PC-3 (cell line): ENCODE data around the gene METTL6.

Source experiments
- EZH2 ChIP-seq: fragments of 300-600 bp; sonication (generic); IDR thresholded peaks from one replicate; pipeline ENCODE4 v1.6.1; 2017; ENCODE audit warnings: antibody characterized with exemption, mild to moderate bottlenecking, low read length; ENCODE audit not compliant: unreplicated experiment
- TF ChIP-seq, protein P1 (sequence below): fragments of 300-600 bp; sonication (generic); conservative IDR thresholded peaks from 2 replicates; pipeline ENCODE4 v1.5.1; 2017; ENCODE audit warnings: antibody characterized with exemption, low read depth, mild to moderate bottlenecking, low read length

DNA sequence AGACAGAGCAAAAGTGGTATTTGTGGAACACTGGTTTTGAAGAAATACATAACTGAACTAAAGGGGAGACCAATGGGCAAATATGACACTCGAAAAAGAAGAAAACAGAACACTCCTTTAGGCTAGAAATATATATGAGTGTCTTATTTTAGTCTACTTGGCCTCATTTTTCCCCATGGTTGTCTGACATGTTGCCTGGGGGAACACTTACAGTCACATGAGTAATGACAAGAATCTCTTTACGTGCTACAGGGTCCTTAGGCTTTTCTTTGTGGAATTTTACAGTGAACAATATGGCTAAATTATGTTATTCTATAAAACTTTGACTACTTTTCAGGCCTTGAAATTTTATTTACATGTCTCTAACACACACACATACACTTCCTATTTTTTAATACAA, 17.6 kb downstream of the METTL6 start:
- TF ChIP-seq, protein P1, sequence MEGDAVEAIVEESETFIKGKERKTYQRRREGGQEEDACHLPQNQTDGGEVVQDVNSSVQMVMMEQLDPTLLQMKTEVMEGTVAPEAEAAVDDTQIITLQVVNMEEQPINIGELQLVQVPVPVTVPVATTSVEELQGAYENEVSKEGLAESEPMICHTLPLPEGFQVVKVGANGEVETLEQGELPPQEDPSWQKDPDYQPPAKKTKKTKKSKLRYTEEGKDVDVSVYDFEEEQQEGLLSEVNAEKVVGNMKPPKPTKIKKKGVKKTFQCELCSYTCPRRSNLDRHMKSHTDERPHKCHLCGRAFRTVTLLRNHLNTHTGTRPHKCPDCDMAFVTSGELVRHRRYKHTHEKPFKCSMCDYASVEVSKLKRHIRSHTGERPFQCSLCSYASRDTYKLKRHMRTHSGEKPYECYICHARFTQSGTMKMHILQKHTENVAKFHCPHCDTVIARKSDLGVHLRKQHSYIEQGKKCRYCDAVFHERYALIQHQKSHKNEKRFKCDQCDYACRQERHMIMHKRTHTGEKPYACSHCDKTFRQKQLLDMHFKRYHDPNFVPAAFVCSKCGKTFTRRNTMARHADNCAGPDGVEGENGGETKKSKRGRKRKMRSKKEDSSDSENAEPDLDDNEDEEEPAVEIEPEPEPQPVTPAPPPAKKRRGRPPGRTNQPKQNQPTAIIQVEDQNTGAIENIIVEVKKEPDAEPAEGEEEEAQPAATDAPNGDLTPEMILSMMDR: no peak
- TF ChIP-seq EZH2: no peak
